HG02852 (cell line): ENCODE measurements around the gene SPOCK1.
"Not testable (repeated sequence)": the region's sequence is repeated elsewhere in the genome, so short reads cannot be mapped to it uniquely, and the experiment has no call there.

Source experiments
- ATAC-seq: cut with Tn5 transposase; IDR thresholded peaks from one replicate; pipeline ENCODE4 v1.9.1; 2021; ENCODE audit warnings: mild to moderate bottlenecking, moderate library complexity; ENCODE audit not compliant: unreplicated experiment

Gene SPOCK1

GRCh38 chr5:136992796-136993489, 506.2 kb downstream of the SPOCK1 start:
- ATAC-seq = no peak

- ATAC-seq = no peak
Measured at GRCh38 chr5:136985785-136986475, 513.2 kb downstream of the SPOCK1 start.

DNA sequence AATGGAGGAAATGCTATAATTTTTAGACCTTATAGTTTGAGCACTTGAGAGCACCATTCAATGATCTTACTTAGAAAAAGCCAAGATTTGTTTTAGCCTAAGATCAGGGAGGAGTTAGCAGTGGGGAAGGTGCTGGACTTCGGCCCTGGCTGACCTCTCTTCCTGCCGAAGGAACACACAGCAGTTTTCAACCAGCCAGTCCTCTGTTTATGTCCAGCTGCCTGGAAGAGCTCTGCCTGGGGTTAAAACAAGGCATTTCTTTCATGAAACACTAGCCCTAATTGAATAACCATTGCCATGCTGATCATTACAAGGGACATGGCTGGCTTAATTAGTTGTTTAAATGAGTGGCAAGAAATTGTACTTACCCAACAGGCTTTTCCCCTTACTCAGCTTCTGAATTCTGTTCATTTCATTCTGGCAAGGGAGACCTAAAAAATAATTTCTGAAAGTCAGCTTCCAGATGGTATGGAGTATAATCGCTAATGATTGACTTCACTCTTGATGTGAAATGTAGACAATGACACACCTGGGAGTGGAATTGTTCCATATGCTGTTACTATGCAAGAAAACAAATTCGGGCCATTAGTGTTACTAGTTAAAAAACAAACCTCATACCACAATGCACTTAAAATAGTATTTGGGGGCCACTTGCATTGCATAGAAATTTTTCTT, 514.2 kb downstream of the SPOCK1 start:
- ATAC-seq = no peak

DNA sequence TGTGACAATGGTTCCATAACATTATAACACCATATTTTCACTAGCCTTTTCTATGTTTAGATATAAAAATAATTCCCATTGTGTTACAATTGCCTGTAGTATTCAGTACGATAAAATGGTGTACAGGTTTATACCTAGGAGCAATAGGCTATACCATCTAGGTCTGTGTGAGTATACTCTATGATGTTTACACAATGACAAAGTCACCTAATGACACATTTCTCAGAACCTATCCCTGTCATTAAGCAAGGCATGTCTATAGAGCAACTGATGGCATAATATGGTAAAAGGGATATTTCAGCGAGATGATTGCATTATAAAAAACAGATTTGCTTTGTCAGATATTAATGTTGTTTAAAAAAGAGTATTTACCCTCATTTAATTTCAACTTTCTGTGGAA, 517.2 kb downstream of the SPOCK1 start:
- no peak for ATAC-seq

- no peak for ATAC-seq
Measured at GRCh38 chr5:136979131-136979530, 520.0 kb downstream of the SPOCK1 start.

GRCh38 chr5:136963504-136963903, 535.6 kb downstream of the SPOCK1 start:
- ATAC-seq = no peak

- ATAC-seq = no peak
Measured at GRCh38 chr5:136957428-136957827, 541.7 kb downstream of the SPOCK1 start.

DNA sequence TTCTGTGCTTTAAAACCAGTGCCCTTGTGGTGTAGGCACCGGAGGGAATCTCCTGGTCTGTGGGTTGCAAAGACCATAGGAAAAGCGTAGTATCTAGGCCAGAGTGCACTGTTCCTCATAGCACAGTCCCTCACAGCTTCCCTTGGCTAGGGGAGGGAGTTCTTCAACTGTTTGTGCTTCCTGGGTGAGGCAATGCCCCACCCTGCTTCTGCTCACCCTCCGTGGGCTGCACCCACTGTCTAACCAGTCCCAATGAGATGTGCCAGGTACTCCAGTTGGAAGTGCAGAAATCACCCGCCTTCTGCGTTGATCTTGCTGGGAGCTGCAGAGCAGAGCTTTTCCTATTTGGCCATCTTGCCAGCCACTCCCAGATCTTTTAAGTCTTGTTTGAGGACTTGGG, 545.0 kb downstream of the SPOCK1 start:
- ATAC-seq = not testable (repeated sequence)

DNA sequence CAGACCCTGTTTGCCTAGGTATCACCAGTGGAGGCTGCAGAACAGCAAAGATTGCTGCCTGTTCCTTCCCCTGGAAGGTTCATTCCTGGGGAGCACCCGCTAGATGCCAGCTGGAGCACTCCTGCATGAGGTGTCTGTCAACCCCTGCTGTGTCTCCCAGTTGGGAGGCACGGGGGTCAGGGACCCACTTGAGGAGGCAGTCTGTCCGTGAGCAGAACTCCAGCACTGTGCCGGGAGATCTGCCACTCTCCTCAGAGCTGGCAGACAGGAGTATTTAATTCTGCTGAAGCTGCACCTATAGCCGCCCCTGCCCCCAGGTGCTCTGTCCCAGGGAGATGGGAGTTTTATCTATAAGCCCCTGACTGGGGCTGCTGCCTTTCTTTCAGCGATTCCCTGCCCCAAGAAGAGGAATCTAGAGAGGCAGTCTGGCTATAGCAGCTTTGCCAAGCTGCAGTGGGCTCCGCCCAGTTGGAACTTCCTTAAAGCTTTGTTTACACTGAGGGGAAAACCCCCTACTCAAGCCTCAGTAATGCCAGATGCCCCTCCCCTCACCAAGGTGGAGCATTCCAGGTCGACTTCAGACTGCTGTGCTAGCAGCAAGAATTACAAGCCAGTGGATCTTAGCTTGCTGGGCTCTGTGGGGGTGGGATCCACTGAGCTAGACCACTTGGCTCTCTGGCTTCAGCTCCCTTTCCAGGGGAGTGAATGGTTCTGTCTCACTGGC, 545.6 kb downstream of the SPOCK1 start:
- ATAC-seq = not testable (repeated sequence)

- no peak for ATAC-seq
Measured at GRCh38 chr5:136927571-136927970, 571.6 kb downstream of the SPOCK1 start.

DNA sequence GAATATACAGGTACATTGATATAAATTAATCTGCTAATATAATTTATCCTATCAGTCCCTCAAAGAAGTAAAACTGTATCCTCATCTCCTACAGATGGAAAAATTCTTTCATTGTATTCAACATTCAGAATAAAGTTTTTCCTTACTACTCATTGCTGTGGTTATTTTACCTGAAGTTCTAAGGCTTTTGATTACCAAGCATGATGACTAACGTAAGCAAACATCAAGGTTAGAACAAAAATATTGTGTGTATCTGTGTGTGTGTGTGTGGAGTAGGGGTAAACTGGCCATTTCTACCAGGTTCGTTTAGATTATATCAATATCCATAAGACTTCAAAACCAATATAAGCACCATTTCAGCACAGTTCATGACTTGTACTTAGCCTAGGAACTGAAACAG, 573.1 kb downstream of the SPOCK1 start:
- ATAC-seq = no peak
